Ishikawa (cell line): Measurements from ENCODE around the gene CFAP77.

Experiments
- CEBPB ChIP-seq: IDR thresholded peaks from 2 replicates; pipeline ENCODE4 v1.6.1; 2012
- CREB1 ChIP-seq: IDR thresholded peaks from 2 replicates; pipeline ENCODE4 v1.6.1; 2012; ENCODE audit warnings: low read depth
- EGR1 ChIP-seq: IDR thresholded peaks from 2 replicates; pipeline ENCODE4 v1.6.1; 2012
- EP300 ChIP-seq: IDR thresholded peaks from 2 replicates; pipeline ENCODE4 v1.6.1; 2012; ENCODE audit warnings: borderline replicate concordance
- FOXM1 ChIP-seq: IDR thresholded peaks from 2 replicates; pipeline ENCODE4 v1.6.1; 2012; ENCODE audit warnings: low read depth, borderline replicate concordance
- MAX ChIP-seq: IDR thresholded peaks from 2 replicates; pipeline ENCODE4 v1.6.1; 2012
- NFIC ChIP-seq: IDR thresholded peaks from 2 replicates; pipeline ENCODE4 v1.6.1; 2012
- REST ChIP-seq: IDR thresholded peaks from 2 replicates; pipeline ENCODE4 v1.6.1; 2012; ENCODE audit warnings: low read depth, mild to moderate bottlenecking
- TAF1 ChIP-seq: IDR thresholded peaks from 2 replicates; pipeline ENCODE4 v1.6.1; 2012; ENCODE audit warnings: low read depth, mild to moderate bottlenecking
- TCF12 ChIP-seq: IDR thresholded peaks from 2 replicates; pipeline ENCODE4 v1.6.1; 2012; ENCODE audit warnings: low read depth
- TEAD4 ChIP-seq: IDR thresholded peaks from 2 replicates; pipeline ENCODE4 v1.6.1; 2012
- USF1 ChIP-seq: IDR thresholded peaks from 2 replicates; pipeline ENCODE4 v1.6.1; 2012
- YY1 ChIP-seq: IDR thresholded peaks from 2 replicates; pipeline ENCODE4 v1.6.1; 2012; ENCODE audit warnings: low read depth
- ZBTB7A ChIP-seq: IDR thresholded peaks from 2 replicates; pipeline ENCODE4 v1.6.1; 2012; ENCODE audit warnings: low read depth

CFAP77 gene

GRCh38 chr9:132592451-132592850 lies 182.4 kb downstream of the CFAP77 start:
- TF ChIP-seq MAX (no peak), CEBPB (no peak), EGR1 (no peak), TAF1 (no peak), ZBTB7A (no peak), USF1 (no peak), FOXM1 (no peak), YY1 (no peak), NFIC (no peak)

GRCh38 chr9:132594412-132594811 lies 184.4 kb downstream of the CFAP77 start:
- no peak for TF ChIP-seq CREB1

- TF ChIP-seq REST (no peak), EP300 (no peak), TCF12 (no peak), TEAD4 (no peak), ZBTB7A (no peak), TAF1 (no peak), USF1 (no peak), YY1 (no peak)
Measured at GRCh38 chr9:132595319-132595718, 185.3 kb downstream of the CFAP77 start.

- TF ChIP-seq USF1, result no peak
- no peak for TF ChIP-seq NFIC
- TF ChIP-seq CREB1, result no peak
- TF ChIP-seq EGR1, result no peak
- no peak for TF ChIP-seq REST
- no peak for TF ChIP-seq TAF1
- TF ChIP-seq CEBPB, result no peak
Measured at GRCh38 chr9:132596200-132596599, 186.2 kb downstream of the CFAP77 start.

- TF ChIP-seq CREB1, result no peak
- TF ChIP-seq TEAD4, result no peak
- TF ChIP-seq EGR1, result no peak
- TF ChIP-seq NFIC, result no peak
- TF ChIP-seq MAX, result no peak
- no peak for TF ChIP-seq REST
- no peak for TF ChIP-seq TAF1
Measured at GRCh38 chr9:132597073-132597775, 187.2 kb downstream of the CFAP77 start.
